SHP77 (cell line): ENCODE results near the gene PDILT.

ENCODE experiments used
- DNase-seq, 2 experiments: peaks; one replicate each; lab custom pipeline; 2025; lab: John Stamatoyannopoulos, UW

PDILT gene

DNA sequence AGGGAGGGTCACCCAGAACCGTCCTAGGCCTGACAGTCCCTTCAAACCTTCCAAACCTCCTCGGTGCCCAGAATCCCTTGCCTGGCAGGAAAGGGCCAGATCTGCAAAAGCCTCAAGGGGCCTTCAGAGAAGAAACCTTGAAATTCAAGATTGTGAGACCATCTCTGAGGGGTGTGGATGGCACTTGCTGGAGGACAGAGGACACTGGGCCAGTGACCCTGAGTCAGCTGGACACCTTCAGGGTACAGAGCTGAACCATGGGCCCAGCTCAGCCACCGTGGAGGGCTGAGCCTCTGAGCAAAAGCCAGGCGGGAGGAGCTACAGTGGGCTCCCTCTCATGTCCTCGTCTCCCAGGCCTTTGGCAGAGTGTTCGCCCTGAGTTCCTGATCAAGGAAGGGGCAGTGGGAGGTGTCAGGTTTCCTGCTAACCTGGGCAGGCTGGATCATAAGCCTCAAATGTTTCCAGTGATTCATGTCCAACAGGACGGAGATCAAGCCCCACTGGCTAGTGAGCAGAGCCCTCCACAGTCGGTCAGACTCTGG lies 3.0 kb downstream of the PDILT start:
- DNase-seq, result no peak

DNA sequence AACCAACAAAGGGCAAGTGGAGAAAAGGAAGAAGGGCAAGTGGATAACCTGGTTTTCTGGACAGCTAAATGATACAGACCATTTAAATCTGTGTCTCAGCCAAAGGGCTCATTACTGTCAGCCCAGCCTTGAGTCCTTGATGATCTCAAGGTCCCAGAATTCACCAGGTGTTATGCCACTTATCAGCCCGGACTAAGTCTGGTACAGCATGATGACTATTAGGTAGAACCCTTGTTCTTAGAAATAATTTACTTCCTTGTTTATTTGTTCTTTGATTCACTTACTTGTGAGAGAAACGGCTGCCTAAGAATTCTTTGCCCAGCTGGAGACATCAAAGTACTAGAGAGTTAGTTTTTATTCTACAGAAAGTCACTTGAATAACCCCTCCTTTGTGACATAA lies 3.5 kb downstream of the PDILT start:
- DNase-seq, result no peak

GRCh38 chr16:20399185-20399584 lies 5.4 kb downstream of the PDILT start:
- DNase-seq, result no peak

GRCh38 chr16:20398603-20399002 lies 5.9 kb downstream of the PDILT start:
- DNase-seq, result no peak

DNA sequence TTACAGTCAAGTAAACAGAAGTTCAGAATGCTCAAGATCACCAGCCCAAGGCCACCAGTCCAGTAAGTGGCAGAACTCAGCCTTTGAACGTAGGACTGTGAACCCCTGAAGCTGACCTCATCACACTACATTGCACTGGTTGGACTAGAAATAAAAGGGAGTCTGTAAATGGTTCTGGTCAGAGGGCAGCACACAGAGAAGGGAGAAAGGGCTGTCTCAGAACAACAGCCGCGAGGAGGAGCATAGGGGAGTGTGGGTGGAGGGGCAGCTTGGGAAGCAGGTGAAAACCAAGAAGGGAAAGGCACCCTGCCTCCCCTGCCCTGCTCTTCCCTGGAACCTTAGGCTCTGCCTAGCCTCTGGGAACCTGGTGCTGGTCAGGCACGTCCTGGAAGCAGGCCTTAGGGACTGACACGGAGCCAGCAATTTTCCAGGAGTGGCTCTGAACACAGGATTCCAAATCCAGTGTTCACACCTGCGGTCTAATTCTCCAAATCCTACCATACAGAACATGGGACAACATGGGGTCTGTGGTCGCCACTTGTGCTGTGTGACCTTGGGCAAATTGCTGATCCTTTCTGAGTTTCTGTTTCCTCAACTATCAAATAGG lies 7.0 kb downstream of the PDILT start:
- no peak for DNase-seq

GRCh38 chr16:20396846-20397467 lies 7.6 kb downstream of the PDILT start:
- DNase-seq, result no peak

- no peak for DNase-seq
Observed at GRCh38 chr16:20395946-20396345, 8.6 kb downstream of the PDILT start.

GRCh38 chr16:20393801-20394577 lies 10.5 kb downstream of the PDILT start:
- DNase-seq, result no peak

- DNase-seq, result no peak
Observed at GRCh38 chr16:20391045-20391444, 13.5 kb downstream of the PDILT start.

DNA sequence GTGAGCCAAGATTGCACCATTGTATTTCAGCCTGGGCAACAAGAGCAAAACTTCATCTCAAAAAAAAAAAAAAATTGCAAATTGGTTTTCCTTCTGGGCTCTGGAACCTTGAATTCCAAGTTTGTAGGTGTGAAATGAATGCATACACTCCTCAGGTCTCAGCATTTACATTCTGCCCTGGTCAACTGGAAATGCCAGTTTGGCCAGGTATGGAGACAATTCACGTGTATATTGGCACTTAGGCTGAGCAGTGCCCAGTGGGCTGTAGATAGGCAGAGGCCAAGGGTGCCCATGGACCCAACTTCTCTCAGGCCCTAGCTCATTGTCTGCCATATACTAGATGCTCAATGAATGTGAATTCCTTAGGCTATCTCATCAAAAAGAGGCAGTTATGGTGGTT lies 15.7 kb downstream of the PDILT start:
- no peak for DNase-seq

GRCh38 chr16:20387978-20388377 lies 16.6 kb downstream of the PDILT start:
- no peak for DNase-seq

DNA sequence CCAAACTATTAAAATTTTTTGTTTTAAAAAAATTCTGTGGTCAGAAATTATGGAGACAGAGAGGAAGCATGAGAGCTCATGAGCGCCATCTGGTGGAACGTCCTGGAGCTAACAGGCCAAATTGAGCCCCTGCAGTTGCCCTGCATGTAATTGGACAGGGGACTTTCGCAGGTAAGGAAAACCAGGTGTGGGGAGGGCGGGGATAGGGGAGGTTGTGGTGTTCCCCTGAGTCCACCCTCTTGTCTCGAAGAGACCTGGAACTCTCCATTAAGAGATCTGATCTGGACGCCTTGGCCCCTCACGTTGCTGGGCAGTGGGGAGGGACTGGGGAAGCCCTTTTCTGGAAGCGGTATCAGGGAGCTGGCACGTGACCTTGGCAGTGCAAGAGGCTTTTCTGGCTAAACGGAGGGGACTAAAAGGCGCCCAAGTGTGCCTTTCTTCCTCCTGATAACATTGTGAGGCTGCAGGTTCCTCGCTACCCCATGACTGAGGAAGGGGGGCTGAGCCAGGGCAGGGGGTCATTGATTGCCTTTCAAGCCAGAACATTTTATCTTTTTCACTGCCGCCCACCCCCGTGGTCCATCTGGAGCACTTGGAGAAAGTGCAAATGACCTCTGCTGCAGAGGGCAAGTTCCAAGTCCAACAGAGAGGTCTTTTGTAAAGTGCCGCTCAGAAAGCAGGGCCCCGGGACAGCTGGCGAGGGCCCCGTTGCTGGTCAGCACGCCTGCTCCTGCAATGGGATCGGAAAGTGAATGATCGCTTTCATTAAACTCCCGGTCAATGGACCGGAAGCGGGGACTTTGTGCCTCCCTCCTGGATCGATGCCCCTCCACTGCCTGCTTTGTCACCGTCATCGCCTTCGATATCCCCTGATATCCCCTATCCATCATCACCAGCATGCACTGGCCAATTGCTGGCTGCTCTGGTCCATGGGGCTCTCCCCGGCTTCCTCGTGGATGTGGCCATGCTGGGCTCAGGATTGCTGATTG lies 18.4 kb downstream of the PDILT start:
- peak in 1 of 2 experiments; percentile 5 for DNase-seq

GRCh38 chr16:20383106-20384029 lies 21.2 kb downstream of the PDILT start:
- peak; percentile 74 to 83 for DNase-seq

DNA sequence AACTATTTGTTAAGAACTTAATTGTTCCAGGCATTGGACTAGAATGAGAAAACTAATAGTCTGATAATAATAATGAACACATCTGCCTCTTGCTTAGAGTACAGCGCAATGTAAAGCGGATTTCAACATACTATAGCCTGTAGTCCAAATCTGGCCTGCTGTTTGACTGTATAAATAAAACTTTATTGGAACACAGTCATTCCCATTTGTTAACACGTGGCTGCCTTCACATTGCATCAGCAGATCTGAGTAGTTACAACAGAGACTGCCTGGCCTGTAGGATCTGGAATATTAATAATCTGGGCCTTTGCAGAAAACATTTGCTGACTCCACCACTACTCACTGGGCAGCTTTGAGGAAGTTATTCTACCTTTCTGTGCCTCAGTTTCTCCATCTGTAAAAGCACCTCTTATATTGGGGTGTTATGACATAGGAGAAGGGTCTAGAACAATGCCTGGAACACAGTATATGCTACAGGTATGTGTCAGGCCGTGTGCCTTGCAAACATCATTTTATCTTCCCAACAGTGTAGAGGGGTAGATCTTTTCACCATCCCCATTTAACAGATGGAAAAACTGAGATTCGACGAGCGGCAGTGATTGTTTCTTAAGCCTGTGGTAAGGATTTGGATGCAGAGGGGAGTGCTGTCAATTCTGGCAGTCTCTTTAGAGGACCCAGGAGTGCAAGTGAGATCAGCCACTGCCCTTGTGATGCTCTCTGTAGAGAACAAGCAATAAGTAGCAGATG lies 22.2 kb downstream of the PDILT start:
- DNase-seq, result no peak

GRCh38 chr16:20380782-20381181 lies 23.8 kb downstream of the PDILT start:
- DNase-seq, result no peak

DNA sequence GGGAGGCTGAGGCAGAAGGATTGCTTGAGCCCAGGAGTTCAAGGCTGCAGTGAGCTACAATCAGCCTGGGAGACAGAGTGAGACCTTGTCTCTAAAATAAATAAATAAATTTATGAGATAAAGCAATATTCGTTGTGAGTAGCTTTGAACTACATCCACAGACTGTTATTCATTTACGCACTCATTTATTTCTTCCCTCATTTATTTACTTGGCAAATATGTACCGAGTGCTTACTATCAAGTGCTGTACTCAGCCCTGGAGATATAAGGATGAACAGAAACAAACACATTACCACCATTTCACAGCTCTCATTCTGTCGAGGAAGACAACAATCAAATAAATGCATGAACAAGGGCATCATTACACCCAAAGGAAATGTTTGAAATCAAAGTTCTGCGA lies 27.4 kb downstream of the PDILT start:
- no peak for DNase-seq

- no peak for DNase-seq
Observed at GRCh38 chr16:20372701-20373100, 31.8 kb downstream of the PDILT start.

GRCh38 chr16:20369452-20370054 lies 35.0 kb downstream of the PDILT start:
- no peak for DNase-seq

DNA sequence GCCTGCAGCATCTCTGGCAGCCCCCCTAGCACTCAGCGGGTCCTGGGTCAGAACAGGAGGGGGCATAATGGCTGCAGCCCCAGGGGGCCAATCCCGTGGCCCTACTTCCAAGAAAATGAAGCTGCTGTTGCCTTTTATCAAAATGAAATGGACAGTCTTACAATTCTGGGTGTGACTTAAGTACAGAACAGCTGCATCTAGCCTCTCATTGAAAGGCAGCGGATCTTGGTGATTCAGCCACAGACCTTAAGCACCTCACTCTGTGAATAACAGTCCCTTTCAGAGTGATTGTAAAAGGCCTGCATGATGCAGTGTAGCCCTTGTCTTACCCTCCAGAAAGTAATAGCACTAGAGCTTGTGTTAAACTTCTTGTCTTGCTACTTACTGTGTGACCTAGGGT lies 40.5 kb downstream of the PDILT start:
- no peak for DNase-seq

DNA sequence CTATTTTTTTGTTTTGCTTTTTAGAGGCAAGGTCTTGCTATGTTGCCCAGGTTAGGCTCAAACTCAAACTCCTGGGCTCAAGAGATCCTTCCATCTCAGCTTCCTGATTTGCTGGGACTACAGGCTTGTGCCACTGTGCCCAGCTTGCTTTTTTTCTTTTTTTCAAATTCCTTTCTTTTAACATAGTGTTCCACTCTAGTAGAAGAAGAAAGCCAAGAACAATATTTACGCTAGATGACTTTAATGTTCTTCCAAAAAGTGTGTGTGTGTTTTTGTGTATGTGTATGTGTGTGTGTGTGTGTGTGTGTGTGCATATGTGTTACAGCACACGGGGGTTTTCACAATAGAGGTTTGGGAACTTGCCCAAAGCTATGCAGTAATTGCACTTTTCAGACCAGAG lies 41.3 kb downstream of the PDILT start:
- no peak for DNase-seq
